SW 1271 (cell line): ENCODE results near the gene PSMB11.

Experiments
- DNase-seq, 2 experiments: peaks; one replicate each; lab custom pipeline; 2025; lab: John Stamatoyannopoulos, UW

Gene PSMB11

DNA sequence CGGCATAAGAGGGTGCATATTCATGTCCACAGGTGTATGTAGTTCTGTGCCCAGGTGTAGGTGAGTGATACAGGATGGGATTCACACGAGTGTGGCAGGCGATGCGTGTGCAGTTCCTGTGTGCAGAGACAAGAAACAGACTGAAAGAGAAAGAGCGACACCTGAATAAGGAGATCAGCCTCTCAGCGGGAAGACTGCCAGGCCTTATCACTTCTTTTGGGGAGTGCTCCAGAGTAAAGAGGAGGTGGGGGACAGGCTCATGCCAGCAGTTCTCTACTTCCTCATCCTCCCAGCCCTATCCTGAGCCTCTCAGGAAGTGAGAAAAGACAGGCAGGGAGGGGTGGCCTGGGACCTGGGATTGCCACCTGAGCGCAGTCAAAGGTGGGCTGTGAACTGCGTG, 2.8 kb downstream of the PSMB11 start:
- DNase-seq, result no peak

DNA sequence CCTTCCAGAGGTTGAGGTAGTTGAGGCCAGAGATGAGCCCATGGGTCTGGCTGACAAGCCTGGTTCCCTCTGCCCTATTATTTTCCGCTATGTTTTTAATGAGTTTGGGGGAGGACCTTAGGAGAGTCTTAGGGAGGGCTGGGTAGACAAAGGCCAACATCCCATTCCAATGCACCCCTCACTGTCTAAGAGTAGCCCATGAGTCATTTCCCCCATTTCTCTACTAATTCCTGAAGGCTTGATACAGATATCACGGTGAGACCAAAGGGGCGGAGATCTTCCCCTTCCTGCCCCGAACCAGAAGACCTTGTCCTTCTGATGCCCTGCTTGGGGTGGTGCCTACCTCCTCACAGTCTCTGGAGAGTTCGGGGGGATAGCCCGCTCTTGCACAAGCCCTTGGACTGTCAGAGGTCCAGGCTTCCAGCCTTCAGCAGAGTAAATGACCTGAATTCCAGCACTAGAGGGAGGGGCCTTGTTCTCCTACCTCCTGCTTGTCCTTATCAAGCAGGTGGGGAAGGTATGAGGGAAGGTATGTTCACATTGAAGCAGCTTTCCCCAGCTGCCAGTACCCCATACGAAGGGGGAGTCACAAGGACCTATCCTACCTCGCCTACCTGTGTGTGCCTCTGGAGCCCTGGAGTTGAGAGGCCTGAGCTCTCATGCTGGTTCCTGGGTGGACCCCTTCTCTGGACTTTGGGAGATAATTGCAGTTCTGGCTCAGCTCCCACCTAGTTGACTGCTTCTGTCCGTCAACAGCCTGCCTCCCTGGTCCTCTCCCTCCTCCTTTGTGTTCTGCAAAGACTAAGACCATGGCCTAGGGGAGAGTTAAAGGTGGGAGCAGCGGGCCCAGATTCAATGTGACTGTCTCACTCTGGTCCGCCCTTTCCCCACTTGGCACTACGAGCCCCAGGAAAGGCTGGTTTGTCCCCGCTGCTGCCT, 3.7 kb downstream of the PSMB11 start:
- DNase-seq, result no peak

DNA sequence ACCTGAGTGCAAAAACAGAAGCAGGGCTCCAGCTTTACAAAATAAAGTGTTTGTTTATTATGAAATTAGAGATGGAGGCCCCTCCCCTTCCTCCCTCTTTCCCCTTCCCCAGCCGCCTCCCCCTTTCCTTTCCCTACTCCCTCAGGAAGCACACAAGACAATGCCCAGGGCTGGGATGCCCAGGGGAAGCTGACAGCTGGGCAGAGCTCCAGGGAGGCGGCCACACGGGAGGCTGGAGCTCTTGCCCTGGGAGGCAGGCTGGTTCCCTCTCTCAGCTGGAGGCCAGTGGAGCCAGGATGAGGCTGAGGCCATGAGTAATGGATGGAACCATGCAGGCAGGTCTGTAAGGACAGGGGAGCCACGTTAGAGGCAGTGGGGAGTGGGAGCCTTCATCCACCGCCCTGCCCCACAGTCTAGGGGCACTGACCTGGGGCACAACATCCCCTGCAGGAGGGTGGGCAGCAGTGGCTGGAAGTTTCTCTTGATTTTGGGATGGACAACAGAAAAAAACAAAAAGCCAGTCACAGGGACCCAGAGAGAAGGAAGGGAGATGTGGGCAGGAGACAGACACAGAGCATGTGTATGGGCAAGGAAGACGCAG, 5.1 kb downstream of the PSMB11 start:
- no peak for DNase-seq

DNA sequence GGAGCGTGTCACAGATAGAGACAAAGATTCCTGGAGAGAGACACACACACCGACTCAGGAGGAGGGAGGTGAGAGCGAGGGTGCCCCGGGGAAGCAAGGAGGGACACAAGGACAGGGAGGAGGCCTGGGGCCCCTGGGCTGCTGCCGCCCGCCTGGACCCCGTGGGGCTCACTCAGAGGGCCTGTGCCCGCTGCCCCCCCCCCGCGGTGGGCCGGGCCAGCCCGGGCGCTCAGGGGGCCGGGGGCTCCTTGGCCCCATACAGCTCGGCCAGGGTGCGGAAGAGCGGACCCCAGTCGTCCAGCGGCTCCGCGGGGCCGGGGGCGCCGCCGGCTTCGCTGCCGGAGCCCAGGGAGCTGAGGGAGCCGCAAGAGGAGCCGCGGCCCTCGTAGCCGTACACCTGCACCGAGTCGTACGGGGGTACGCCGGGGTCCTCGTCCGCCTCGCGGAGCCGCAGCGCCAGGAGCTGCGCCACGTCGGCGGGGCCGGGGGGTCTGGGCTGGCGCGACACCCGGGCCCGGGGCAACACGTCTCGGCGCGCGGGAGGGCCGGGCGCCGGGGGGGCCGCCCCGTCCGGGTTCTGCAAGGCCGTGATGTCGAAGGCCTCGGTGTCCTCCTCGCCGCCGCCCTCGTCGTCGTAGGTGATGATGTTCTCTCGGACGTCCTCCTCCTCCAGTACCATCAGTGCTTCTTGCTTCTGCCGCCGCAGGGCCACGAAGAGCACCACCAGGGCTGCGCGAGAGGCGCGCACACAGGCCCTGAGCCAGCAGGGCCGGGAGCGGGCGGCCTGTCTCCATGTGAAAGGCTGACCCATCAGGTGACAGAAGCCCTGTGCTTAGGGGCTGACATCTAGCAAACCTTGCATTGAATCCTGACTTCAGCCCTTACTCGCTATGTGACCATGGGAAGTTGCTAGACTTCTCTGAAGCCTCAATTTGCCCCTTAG, 6.0 kb downstream of the PSMB11 start:
- DNase-seq, result no peak

DNA sequence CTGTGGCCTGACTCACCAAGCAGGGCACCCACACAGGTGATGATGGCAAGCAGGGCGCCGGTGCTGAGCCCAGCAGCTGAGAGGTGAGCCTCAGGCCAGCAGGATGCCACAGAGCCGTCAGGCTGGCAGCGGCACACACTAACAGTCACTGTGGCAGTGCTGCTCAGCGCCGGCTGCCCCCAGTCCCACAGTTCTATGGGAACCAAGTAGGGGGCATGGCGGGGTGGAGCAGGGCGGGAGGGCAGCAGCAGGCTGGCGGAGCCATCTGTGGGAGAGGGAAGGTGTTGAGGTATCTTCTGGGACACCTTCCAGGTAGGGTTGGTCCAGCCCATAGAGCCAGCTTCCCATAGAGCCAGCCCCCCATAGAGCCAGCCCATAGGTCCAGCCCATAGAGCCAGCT, 7.0 kb downstream of the PSMB11 start:
- DNase-seq, result no peak

DNA sequence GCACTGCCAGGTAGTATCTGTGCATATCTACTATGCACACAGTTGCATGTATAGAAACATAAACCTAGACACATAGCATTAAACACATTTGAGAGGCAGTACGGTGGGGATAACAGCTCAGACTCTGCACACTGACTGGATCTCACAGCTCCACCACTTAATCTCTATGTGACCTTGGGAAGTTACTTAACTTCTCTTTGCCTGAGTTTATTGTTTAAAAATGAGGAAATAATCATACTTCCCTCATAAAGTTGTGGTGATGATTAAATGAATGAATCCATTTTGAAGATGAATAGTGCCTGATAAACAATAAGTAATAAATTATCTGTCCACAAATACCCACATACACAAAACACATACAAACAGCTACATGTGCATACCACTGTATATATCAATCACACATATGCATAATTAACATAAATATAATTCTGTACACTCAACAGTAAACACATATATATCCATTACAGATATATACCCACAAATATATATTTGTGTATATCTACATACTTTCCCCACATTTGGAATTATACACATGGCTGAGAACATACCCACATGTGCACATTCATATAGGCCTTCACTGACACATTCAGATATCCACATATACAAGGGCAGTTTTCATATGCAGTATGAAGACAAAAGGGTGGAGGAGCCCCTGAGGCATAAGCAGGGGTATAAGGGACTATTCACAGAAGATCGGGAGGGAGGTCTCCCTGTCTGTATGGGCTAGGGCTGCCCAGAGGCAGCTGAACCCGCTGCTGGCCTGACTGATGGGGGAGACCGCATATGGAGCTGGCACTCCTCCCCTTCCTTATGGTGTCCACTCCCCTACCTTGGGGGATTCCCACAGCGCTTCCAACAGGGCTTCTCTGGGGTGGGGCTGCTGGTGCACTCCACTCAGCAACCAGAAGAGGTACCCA, 9.4 kb downstream of the PSMB11 start:
- DNase-seq, result no peak

DNA sequence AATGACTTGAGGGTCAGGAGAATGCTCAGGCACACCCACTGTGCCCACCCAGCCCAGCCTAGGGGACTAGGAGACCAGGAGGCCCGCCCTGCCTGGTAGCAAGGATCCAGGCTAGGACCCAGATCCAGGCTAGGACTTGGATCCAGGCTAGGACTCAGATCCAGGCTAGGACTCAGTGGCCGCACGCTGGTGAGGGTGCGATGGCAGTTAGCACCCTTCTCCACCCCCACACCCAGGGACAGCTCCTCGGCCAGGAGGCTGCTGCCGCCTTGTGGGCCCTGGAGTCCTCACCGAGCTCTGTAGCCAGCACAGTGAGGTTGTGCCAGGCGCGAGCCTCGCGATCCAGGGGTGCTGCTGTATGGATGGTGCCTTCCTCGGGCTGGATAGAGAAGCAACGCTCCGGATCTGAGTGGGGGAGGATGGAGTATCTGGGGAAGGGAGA, 10.2 kb downstream of the PSMB11 start:
- DNase-seq, result no peak

DNA sequence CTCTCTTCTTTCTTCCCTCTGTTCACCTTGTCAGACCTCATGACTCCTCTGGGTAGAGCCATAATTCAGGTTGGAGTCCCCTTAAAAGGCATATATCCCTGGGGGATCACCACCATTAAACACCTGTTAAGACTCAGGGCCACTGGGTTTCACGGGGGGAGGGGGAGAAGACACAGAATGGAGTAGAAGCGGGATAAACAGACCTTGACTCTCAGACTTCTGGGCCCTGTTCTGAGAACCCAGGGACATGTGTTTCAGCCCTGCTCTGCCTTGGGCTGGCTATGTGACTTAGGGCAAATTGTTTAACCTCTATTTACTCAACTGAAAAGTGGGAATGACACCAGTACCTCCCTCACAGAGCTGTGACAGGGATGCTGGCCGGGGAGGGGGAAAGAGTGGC, 10.7 kb downstream of the PSMB11 start:
- no peak for DNase-seq

DNA sequence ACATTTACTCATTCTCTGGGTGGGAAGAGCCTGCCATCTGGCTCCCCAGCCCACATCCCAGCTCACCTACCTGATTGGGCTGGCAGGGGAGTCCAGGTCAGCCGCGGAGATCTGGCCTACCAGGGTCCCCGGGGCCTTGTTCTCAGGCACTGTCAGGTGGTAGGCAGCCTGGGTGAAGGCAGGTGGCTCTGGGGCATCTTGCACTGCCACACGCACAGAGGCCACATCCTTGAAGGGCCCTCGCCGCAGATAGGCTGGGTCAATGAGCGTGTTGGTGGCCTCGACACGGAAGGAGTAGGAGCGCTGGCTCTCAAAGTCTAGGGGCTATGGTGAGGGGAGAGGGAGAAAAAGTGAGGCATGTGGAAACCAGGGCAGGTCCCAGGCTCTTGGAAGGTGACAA, 11.4 kb downstream of the PSMB11 start:
- DNase-seq, result no peak

DNA sequence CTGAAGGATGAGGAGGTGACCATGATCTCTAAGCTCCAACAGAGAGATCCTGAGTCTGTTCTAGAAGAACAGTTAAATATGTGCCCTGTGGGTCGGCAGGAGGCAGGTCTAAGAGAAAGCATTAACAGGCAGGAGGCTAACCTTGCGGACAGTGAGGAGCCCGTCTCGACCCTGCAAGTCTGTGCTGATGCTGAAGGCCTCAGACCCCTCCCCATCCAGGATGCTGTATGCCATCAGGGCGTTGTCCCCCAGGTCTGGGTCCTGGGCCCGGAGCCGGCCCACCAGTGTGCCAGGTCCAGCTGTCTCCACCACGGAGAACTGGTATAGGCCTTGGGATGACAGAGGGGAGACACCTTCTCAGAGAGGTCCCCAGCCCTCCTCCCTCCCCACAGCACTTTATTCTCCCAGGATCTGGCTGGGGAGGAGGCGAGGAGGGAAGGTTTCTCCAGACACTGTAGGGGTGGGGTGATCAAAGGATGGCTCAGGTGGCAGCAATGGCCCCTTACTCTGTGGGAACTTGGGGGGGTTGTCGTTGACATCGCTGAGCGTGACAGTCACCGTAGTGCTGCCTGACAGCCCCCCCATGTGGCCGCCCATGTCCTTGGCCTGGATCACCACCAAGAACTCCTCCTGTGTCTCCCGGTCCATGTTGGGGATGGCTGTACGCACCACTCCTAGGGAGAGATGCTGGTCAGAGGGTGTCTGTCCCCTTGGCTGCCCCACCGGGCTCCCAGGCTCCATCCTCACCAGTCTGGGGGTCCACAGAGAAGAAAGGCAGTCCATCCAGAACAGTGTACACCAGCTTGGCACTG, 12.2 kb downstream of the PSMB11 start:
- no peak for DNase-seq

DNA sequence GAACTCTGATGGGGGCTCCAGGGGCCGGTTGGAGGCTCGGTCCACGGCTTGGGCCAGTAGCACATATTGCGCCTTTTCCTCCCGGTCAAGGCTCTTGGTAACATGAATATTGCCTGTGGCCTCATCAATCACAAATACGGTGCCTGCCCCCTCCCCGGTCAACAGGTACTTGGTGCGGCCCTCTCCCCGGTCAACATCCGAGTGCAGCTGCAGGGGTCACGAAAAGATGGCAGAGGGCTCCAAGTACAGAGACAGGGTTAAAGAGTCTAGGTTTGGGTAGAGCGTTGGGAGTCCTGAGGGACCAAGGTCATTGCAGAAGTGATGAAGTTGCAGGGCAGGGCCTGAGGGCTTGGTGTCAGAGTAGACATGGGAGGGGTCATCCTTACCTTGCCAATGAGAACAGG, 13.1 kb downstream of the PSMB11 start:
- no peak for DNase-seq

DNA sequence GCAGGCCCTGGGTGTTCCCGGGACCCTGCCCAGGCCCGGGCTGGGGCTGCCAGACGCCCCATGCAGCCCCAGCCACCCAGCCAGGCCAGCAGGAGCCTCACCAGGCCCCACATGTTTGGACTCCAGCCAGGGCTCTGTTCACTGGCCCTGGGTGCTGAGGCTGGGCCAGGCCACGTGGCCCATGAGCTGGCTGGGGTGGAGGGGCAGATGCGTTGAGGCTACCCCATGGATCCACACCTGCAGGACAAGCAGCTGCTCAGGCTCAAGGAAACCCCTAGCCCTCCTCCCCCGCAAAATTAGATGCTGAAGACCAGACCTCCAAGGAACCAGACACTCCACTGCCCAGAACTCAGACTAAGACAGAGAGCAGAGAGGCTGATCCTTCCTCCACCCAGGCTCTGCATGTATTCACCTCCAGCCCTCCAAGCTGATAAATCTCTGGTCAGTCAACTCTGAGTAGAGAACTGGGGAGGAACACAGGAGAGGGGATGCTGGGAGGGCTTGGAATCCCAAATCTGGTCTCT, 13.7 kb downstream of the PSMB11 start:
- no peak for DNase-seq

DNA sequence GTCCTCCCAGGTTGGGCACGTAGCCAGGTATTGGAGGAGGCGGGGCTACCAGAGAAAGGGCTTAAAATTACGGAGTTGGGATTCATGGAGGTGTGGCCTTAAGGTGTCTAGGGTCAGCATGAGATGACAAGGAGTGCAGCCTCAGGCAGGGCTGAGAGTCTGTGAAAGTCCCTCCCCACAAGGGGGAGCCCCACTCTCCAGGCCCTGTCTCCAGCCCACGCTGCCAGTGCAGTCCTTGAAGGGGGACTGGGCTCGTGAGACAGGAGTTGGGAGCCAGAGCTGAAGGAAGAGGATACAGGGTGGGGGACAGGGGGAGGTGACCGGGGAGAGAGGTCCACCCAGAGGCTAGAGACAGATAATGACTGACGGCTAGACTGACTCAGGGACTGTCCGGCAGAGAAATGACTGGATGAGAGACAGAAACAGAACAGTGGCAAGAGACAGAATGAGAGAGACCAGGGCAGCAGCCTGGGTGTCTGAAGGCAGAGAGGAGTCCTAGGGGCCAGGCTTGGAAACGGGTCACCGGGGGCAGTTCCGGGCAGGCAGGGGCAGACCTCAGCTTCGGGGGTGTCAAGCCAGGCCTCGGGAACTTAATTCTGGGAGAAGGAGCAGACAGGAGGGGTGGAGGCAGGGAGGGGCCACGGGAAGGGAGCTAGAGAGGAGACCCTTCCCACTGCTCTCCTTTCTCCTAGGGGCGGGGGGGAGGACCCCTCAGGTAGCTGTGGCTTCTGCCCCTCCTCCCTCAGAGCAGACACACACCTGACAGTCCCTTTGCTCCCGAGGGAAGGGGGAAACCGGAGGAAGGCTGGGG, 14.3 kb downstream of the PSMB11 start:
- no peak for DNase-seq

DNA sequence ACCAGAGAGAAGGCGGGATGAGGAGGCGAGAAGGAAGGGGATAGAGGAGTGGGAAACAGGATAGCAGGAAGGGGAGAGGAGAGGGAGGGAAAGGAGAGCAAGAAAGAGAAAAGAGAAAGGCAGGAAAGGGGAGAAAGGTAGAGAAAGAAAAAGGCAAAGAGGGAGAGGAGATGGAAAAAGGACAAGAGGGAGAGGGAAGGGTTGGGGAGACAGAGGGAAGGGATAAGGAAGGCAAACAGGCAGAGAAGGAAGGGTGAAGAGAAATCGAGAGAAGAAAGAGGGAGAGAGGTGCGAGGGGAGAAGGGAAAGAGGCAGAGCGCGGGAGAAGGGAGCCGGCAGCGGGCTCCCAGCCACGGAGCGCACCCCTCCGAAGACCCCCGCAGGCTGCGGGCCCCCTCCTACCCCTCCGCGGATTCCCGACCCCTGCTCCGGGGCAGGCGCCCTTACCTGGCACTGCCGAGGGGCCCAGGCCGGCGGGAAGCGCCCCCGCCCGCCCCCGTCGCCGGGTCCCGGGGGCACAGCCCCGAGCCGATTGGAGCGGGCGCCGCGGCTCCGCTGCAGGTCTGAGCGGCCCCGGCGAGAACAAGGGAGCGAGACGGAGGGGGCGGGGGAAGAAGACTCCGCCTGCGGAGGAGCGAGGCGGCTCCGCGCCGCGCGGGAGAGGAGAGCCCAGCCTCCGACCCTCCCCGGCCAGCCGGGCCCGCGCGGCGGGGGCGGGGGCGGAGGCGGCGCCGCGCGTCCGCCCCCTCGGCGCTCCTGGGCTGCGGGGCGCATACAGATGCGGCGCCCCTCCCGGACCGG, 15.1 kb downstream of the PSMB11 start, which contains the start of gene CDH24:
CDH24 (minus strand) TSS at position 565 of the 801 bp plus-strand sequence. CDS start 1,787 bp downstream, outside the sequence.
- DNase-seq, result no peak

DNA sequence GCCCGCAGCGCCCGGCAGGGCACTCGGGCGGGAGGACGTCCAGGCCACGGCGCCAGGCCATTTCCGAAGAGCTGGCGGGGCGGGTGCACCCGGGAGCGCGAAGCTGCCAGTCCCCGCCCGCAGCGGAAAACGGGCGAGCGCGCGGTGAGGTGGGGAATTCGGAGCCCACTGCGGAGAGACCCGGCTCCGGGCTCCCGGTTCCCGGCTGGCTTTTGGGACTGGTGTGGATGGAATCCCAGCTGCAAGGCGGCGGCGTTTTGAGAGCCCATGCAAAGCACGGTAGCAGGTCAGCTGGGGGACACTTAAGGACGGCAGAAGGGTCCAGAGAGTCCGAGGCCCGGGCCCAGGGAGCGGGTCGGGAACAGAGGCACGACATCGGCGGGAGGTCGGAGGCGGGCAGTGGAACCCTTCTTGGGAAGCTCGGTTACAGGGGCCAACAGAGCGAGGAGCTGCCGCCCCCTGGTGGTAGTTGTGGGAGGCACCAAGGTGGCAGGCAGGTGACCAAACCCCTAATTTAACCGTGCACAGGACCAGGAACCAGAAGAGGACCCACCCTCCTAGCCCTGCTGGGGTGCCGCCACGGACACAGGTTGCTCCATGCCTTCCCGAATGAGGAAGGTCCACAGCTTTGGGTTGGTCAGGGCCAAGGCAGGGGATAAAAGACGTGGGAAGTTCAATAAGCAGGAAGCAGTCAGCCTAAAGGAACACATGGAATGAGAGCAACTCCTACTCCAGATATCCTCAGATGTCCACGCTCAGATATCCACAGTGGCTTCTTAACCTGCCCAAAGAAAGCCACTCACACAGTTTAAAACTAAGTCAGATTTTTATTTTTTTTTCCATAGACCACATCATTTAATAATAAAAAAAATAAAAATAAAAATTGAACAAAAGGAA, 16.0 kb downstream of the PSMB11 start:
- DNase-seq, result no peak

DNA sequence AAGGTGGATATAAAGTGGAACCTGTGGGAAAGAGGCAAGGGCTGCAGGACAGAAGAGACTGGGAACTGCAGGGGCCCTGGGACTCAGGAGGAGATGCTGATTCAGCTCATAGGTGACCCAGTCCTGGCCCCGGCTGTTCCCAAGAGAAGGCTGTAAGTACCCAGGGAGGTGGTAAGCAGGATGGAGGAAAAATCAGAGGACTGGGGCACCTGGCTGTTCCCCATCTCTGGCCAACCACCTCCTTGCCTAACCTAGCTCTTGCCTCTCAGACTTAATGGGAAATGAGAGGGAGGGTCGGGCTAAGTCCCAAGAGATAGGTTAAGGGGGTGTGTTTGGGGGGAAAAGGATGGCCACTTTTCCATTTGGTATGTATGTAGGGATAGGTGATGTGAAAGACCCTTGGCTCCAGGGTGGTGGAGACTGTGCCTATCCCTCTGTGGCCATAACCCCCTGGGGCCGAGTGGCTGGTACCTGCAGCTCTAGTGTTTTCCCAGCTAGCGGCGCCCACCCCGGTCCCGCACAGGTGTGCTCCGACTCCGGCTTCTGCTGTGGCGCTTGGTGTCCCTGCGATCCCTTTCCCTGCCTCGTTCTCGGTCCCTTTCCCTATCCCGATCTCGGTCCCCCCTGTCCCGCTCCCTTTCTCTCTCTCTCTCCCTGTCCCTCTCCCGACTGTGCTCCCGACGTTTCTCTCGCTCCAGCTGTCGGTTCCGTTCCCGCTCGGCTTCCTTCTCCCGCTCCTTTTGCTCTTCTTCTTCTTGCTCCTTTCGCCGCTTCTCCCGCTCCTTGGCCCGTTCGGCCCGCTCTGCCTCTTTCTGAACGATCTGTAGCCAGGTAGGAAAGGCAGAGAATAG, 16.9 kb downstream of the PSMB11 start:
- no peak for DNase-seq
